Colonic mucosa (tissue), 4 donors: ENCODE results near the gene KRR1. TPM values are rescaled to one million over a fixed set of nuclear protein-coding genes. Genes with fewer than 3 reads are reported as not detected.
"Not testable (repeated sequence)": the region's sequence is repeated elsewhere in the genome, so short reads cannot be mapped to it uniquely, and the experiment has no call there.

Experiments
- DNase-seq: peaks from one replicate; pipeline ENCODE4 v3.0.0-alpha.2; 2020
- H3K27ac ChIP-seq: fragments of 200-600 bp; one replicate; pipeline ENCODE4 v1.8.0; 2021
- H3K27me3 ChIP-seq: fragments of 200-600 bp; one replicate; pipeline ENCODE4 v1.8.0; 2021
- H3K36me3 ChIP-seq: fragments of 200-600 bp; one replicate; pipeline ENCODE4 v1.8.0; 2021
- H3K4me1 ChIP-seq: fragments of 200-600 bp; one replicate; pipeline ENCODE4 v1.8.0; 2021; ENCODE audit warnings: mild to moderate bottlenecking
- H3K4me3 ChIP-seq: fragments of 200-600 bp; one replicate; pipeline ENCODE4 v1.8.0; 2021
- H3K9ac ChIP-seq, 2 donors: one replicate each; pipeline ENCODE4 v1.7.0; 2013; ENCODE audit warnings: control low read depth in 2 of 2, low read depth in 2 of 2, low read length in 2 of 2
- H3K9me3 ChIP-seq: fragments of 200-600 bp; one replicate; pipeline ENCODE4 v1.8.0; 2021
- intact Hi-C: fragments of 100-400 bp; cut with DNase I; formaldehyde crosslinking; loops from one replicate; pipeline ENCODE4 v1.14.1; 2022
- total RNA-seq, 2 donors: library from RNA; stranded (reverse); fragmentation: NEBNext Ultra II Directional in 1 of 2; extraction: Animal tissue kit (Norgen Biotek cat#: 25700) in 1 of 2; gene quantifications; one replicate each; pipeline ENCODE4 v1.2.1, GENCODE V29; 2021
- TF ChIP-seq, protein P1 (sequence below): fragments of 200-600 bp; IDR thresholded peaks from one replicate; pipeline ENCODE4 v1.8.0; 2022; ENCODE audit warnings: antibody characterized with exemption, mild to moderate bottlenecking
- donor health status: healthy.
- donor health status: DM: no; HTN: no; CAD: no.
- donor health status: DM: no; HTN: no; CAD: no.

KRR1 gene
- total RNA-seq, 2 donors from 2014 or later: 32.8 to 33.2 TPM

DNA sequence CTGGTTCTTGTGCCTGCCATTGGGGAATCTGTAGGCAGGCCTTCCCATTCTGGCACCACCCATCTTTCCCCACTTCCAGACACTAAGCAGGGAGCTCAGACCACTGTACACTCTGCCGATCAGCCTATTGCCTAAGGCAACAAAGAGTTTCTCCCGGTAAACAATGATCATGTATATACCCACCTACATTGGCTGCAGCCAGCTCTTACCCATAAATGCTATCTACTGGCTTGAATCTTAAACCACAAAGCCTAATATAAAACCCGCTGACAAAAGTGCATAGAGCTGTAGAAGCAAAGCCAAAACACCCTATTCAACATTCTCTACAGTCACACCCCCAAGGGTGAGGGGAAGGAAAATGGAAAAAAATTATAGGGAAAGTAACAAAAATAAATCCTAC is 51.7 kb downstream of the KRR1 start:
- Histone ChIP-seq H3K4me1 (no peaks in the 10 kb centered on the region), H3K27me3 (no peaks in the 10 kb centered on the region)
- intact Hi-C loops: no loop called here

DNA sequence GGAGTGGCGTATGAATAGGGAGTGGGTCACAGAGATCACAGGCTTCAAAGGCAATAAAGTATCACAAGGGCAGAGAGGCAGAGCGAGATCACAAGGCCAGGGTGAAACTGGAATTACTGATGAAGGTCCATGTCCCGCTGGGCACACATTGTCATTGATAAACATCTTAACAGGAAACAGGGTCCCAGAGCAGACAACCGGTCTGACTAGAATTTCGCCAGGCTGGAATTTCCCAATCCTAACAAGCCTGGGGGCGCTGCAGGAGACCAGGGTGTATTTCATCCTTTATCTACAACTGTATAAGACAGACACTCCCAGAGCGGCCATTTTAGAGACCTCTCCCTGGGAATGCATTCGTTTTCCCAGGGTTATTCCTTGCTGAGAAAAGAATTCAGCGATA is 53.5 kb downstream of the KRR1 start:
- H3K4me3 ChIP-seq, H3K27ac ChIP-seq, intact Hi-C loops, DNase-seq, H3K36me3 ChIP-seq, H3K9me3 ChIP-seq, H3K4me1 ChIP-seq, H3K9ac ChIP-seq, H3K27me3 ChIP-seq: not testable (repeated sequence)

More for the DNA sequence above, 51.7 kb downstream of the KRR1 start:
- no peaks in the 10 kb centered on the region for H3K9me3 ChIP-seq
- H3K9ac ChIP-seq: no peak overlapping the region
- no peak overlapping the region for H3K4me3 ChIP-seq
- DNase-seq: no peak
- TF ChIP-seq, protein P1, sequence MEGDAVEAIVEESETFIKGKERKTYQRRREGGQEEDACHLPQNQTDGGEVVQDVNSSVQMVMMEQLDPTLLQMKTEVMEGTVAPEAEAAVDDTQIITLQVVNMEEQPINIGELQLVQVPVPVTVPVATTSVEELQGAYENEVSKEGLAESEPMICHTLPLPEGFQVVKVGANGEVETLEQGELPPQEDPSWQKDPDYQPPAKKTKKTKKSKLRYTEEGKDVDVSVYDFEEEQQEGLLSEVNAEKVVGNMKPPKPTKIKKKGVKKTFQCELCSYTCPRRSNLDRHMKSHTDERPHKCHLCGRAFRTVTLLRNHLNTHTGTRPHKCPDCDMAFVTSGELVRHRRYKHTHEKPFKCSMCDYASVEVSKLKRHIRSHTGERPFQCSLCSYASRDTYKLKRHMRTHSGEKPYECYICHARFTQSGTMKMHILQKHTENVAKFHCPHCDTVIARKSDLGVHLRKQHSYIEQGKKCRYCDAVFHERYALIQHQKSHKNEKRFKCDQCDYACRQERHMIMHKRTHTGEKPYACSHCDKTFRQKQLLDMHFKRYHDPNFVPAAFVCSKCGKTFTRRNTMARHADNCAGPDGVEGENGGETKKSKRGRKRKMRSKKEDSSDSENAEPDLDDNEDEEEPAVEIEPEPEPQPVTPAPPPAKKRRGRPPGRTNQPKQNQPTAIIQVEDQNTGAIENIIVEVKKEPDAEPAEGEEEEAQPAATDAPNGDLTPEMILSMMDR: no peak
- H3K27ac ChIP-seq: no peak overlapping the region
- no peaks in the 10 kb centered on the region for H3K36me3 ChIP-seq

DNA sequence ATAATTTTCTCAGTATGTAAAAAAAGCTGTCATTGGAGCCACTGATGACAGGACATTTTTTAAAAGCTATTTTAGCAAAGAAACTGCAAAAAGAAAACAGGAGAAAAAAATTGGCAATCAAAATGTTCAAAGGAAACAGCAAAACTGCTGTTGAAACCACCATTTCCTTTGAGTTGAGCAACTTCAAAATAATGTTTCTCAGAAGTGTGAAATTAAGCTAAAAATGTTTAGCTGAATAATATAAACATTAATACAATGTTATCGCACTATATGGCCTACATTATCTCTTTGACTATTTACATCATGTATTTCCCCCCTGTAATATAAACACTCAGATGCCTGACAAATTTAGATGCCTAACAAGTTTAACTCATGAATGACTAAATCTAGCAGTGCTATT is 54.2 kb downstream of the KRR1 start:
- no peak overlapping the region for H3K4me3 ChIP-seq
- no peaks in the 10 kb centered on the region for H3K4me1 ChIP-seq
- intact Hi-C loops: no loop called here
- TF ChIP-seq, protein P1: no peak
- H3K9me3 ChIP-seq: no peaks in the 10 kb centered on the region
- no peaks in the 10 kb centered on the region for H3K27me3 ChIP-seq
- H3K27ac ChIP-seq: no peak overlapping the region
- H3K36me3 ChIP-seq: no peaks in the 10 kb centered on the region
- no peak for DNase-seq
- H3K9ac ChIP-seq: no peak overlapping the region

DNA sequence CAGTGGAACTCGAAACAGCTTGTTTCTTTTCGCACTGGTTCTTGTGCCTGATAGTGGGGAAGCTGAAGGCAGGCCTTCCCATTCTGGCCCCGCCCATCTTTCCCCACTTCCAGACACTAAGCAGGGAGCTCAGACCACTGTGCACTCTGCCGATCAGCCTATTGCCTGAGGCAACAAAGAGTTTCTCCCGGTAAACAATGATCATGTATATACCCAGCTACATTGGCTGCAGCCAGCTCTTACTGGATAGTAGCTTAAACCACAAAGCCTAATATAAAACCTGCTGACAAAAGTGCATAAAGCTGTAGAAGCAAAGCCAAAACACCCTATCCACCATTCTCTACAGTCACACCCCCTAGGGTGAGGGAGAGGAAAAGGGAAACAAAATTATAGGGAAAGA is 55.6 kb downstream of the KRR1 start:
- no peak overlapping the region for H3K27ac ChIP-seq
- H3K9me3 ChIP-seq: no peaks in the 10 kb centered on the region
- H3K4me3 ChIP-seq: no peak overlapping the region
- H3K27me3 ChIP-seq: no peaks in the 10 kb centered on the region
- H3K36me3 ChIP-seq: no peaks in the 10 kb centered on the region
- no peaks in the 10 kb centered on the region for H3K4me1 ChIP-seq
- DNase-seq: no peak
- no peak overlapping the region for H3K9ac ChIP-seq
- TF ChIP-seq, protein P1: no peak
- intact Hi-C loops: no loop called here

DNA sequence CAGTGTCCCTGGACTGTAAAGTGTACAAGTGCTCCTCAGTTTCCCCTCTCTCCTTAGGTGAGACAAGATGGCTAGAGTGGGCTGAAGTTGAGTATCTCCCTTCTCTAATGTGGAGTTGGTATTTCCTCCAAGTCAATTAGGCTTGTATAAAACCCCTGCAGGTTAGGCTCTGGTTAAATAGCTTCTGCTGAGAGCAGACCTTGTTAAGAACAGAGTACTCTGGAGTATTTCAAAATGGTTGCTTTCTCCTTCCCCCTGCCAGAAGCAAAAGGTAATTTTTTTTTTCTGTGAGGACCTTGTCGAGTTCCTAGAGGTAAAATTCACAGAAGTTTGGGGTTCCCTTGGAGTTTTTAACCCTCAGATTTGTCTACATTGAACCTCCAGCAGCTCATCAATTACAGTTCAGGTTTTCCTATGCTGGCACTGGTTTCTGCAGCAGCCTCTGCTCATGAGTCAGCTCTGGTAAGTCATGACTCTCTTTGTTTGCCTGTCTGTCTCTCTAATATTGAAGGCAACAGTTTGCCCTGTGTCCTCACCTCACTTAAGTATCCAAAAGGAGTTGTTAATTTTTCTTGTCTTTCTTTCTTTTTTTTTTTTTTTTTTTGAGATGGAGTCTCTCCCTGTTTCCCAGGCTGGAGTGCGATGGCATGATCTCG is 58.6 kb downstream of the KRR1 start:
- no peak for DNase-seq
- TF ChIP-seq, protein P1: no peak

DNA sequence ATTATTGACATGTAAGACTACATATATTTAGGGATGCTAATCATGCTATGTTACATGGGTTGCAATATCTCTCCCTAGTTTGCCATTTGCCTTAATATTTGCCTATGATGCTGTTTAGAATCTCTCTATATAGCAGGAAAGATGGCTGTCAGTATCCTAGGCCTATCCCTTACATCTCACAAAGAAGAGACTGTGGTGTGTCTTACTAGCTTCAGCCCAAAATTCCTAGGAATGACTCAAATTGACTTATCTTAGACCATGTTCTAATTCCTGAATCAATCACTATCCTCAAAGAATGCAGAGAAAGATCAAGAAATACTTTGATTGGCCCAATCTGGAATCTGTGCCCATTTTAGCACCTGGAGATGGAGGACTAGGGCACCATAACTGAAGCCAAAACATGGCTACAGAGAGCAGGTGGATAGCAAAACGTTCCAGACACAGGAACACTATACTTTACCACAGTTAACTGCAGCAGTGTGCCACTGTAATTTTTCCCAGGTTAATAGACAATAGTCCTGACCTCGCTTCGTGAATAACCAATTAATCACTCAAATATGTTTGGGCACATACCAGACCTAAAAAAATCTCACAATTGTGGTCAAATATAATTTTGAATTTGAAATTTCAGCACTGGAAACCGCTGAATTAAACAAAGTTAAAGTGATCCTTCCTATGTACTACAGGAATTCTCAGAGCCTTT is 63.6 kb downstream of the KRR1 start:
- DNase-seq: no peak
- H3K9me3 ChIP-seq: no peaks in the 10 kb centered on the region
- H3K9ac ChIP-seq: no peak overlapping the region
- no peaks in the 10 kb centered on the region for H3K4me1 ChIP-seq
- H3K36me3 ChIP-seq: no peaks in the 10 kb centered on the region
- H3K27me3 ChIP-seq: no peaks in the 10 kb centered on the region
- H3K4me3 ChIP-seq: no peak overlapping the region
- intact Hi-C loops: no loop called here
- TF ChIP-seq, protein P1: no peak
- no peak overlapping the region for H3K27ac ChIP-seq

More for the DNA sequence above, 58.6 kb downstream of the KRR1 start:
- H3K9me3 ChIP-seq: no peaks in the 10 kb centered on the region
- H3K4me1 ChIP-seq: no peaks in the 10 kb centered on the region
- no peak overlapping the region for H3K4me3 ChIP-seq
- no peak overlapping the region for H3K9ac ChIP-seq
- intact Hi-C loops: no loop called here
- no peaks in the 10 kb centered on the region for H3K27me3 ChIP-seq
- no peaks in the 10 kb centered on the region for H3K36me3 ChIP-seq
- H3K27ac ChIP-seq: no peak overlapping the region
